MM.1S (cell line): ENCODE measurements around the gene TRDMT1.

Experiments
- DNase-seq: peaks from one replicate; pipeline ENCODE4 v3.0.0-alpha.2; 2015
- H2AFZ ChIP-seq: fragments of 300-600 bp; sonication (generic); 2 replicates; pipeline ENCODE4 v1.6.0; 2016; ENCODE audit warnings: antibody characterized with exemption, low read length
- H3F3A ChIP-seq: fragments of 300-600 bp; sonication (generic); 2 replicates; pipeline ENCODE4 v1.6.1; 2016; ENCODE audit warnings: mild to moderate bottlenecking, antibody characterized with exemption, low read length, moderate library complexity, mixed read lengths; ENCODE audit not compliant: insufficient read depth
- H3K27ac ChIP-seq: fragments of 300-600 bp; sonication (generic); 2 replicates; pipeline ENCODE4 v1.5.1; 2016; ENCODE audit warnings: mild to moderate bottlenecking, low read length
- H3K27me3 ChIP-seq: fragments of 300-600 bp; sonication (generic); replicated peaks from 2 replicates; pipeline ENCODE4 v1.6.0; 2016; ENCODE audit warnings: low read length; ENCODE audit not compliant: insufficient read depth
- H3K36me3 ChIP-seq: fragments of 300-600 bp; sonication (generic); replicated peaks from 2 replicates; pipeline ENCODE4 v1.6.1; 2016; ENCODE audit warnings: mild to moderate bottlenecking, low read length, mixed read lengths; ENCODE audit not compliant: insufficient read depth
- H3K4me1 ChIP-seq: fragments of 300-600 bp; sonication (generic); 2 replicates; pipeline ENCODE4 v1.6.1; 2016; ENCODE audit warnings: low read length, mixed read lengths
- H3K4me2 ChIP-seq: fragments of 300-600 bp; sonication (generic); 2 replicates; pipeline ENCODE4 v1.6.0; 2016; ENCODE audit warnings: low read depth, low read length
- H3K4me3 ChIP-seq: fragments of 300-600 bp; sonication (generic); 2 replicates; pipeline ENCODE4 v1.5.1; 2016; ENCODE audit warnings: low read length, mixed read lengths
- H3K79me2 ChIP-seq: fragments of 300-600 bp; sonication (generic); 2 replicates; pipeline ENCODE4 v1.6.1; 2016; ENCODE audit warnings: mixed run types, low read length, mixed read lengths
- H3K9ac ChIP-seq: fragments of 300-600 bp; sonication (generic); 2 replicates; pipeline ENCODE4 v1.6.1; 2016; ENCODE audit warnings: low read length, mixed read lengths
- H3K9me2 ChIP-seq: fragments of 300-600 bp; sonication (generic); replicated peaks from 2 replicates; pipeline ENCODE4 v1.6.1; 2016; ENCODE audit warnings: mild to moderate bottlenecking, low read length, mixed read lengths; ENCODE audit not compliant: insufficient read depth
- H3K9me3 ChIP-seq: fragments of 300-600 bp; sonication (generic); replicated peaks from 2 replicates; pipeline ENCODE4 v1.6.1; 2016; ENCODE audit warnings: mild to moderate bottlenecking, low read length, mixed read lengths; ENCODE audit not compliant: insufficient read depth
- H4K20me1 ChIP-seq: fragments of 300-600 bp; sonication (generic); 2 replicates; pipeline ENCODE4 v1.6.1; 2016; ENCODE audit warnings: mild to moderate bottlenecking, low read length, moderate library complexity, mixed read lengths; ENCODE audit not compliant: insufficient read depth
- EZH2 ChIP-seq: fragments of 300-600 bp; sonication (generic); optimal IDR thresholded peaks from 2 replicates; pipeline ENCODE3; 2017; ENCODE audit warnings: low read depth, mild to moderate bottlenecking, antibody characterized with exemption, low read length, mixed read lengths
- EZH2phosphoT487 ChIP-seq: fragments of 300-600 bp; sonication (generic); IDR thresholded peaks from 2 replicates; pipeline ENCODE4 v1.6.1; 2018; ENCODE audit warnings: antibody characterized with exemption, low read length
- TF ChIP-seq, protein P1 (sequence below): fragments of 300-600 bp; sonication (generic); IDR thresholded peaks from 2 replicates; pipeline ENCODE4 v1.5.1; 2016; ENCODE audit warnings: antibody characterized with exemption, low read length, mixed read lengths

Gene TRDMT1

DNA sequence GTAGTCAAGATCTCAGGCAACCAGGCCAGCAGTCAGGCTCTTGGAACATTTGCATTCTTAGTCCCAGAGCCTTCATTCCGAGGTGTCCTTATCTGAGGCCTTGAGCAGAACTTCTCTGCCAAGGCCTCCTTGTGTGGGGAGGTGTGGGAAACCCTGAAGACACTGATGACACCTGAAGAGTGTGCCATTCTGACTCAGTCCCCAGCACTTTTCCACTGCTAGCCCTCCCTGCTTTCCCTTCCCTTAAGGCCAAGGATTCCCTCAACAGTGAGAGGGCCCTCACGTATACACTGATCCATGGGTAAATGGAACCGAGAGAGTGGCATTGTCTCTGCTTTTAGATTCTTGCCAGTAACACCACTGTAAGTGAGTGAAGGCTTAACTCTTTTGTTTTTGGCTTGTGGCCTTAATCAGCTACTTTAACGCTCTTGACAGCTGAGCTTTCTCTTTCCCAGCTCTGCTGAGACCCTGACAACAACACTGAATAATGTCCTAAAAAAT, 30.3 kb downstream of the TRDMT1 start:
- Histone ChIP-seq H3K4me2 (no peak overlapping the region), H3K9me2 (no peaks in the 10 kb centered on the region), H3K9me3 (no peaks in the 10 kb centered on the region), H3F3A (no peaks in the 10 kb centered on the region), H3K9ac (no peak overlapping the region), H3K4me3 (no peak overlapping the region), H4K20me1 (no peaks in the 10 kb centered on the region), H3K36me3 (no peaks in the 10 kb centered on the region), H3K4me1 (no peaks in the 10 kb centered on the region), H2AFZ (no peak overlapping the region), H3K27me3 (no peaks in the 10 kb centered on the region), H3K79me2 (no peaks in the 10 kb centered on the region), H3K27ac (no peak overlapping the region)
- TF ChIP-seq EZH2 (no peak), EZH2phosphoT487 (no peak)
- TF ChIP-seq, protein P1, sequence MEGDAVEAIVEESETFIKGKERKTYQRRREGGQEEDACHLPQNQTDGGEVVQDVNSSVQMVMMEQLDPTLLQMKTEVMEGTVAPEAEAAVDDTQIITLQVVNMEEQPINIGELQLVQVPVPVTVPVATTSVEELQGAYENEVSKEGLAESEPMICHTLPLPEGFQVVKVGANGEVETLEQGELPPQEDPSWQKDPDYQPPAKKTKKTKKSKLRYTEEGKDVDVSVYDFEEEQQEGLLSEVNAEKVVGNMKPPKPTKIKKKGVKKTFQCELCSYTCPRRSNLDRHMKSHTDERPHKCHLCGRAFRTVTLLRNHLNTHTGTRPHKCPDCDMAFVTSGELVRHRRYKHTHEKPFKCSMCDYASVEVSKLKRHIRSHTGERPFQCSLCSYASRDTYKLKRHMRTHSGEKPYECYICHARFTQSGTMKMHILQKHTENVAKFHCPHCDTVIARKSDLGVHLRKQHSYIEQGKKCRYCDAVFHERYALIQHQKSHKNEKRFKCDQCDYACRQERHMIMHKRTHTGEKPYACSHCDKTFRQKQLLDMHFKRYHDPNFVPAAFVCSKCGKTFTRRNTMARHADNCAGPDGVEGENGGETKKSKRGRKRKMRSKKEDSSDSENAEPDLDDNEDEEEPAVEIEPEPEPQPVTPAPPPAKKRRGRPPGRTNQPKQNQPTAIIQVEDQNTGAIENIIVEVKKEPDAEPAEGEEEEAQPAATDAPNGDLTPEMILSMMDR, result no peak
- DNase-seq, result no peak

DNA sequence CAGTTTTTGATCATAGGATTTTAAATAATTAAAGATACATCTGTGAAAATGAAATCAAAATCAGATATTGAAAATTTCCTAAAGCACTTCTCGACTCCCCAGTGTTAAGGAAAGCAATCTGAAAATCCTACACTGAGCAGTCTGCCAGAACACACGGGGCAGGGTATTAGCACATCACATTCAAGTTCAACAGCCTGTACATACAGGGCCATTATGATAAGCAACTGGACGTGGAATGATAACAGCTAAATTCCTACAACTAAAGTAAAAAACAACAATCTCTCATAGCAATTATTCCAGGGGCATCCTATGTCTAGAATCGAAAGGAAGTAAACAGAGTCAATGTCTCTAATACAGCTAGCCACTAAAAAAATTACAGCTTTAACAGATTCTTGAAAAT, 31.7 kb downstream of the TRDMT1 start:
- Histone ChIP-seq H3K27me3 (no peaks in the 10 kb centered on the region), H3K4me1 (no peaks in the 10 kb centered on the region), H3K9me2 (no peaks in the 10 kb centered on the region), H3K4me3 (no peak overlapping the region), H2AFZ (no peak overlapping the region), H3K79me2 (no peaks in the 10 kb centered on the region), H3K9me3 (no peaks in the 10 kb centered on the region), H3K36me3 (no peaks in the 10 kb centered on the region), H4K20me1 (no peaks in the 10 kb centered on the region), H3F3A (no peaks in the 10 kb centered on the region), H3K27ac (no peak overlapping the region), H3K9ac (no peak overlapping the region), H3K4me2 (no peak overlapping the region)
- no peak for DNase-seq
- TF ChIP-seq, protein P1, result no peak
- TF ChIP-seq EZH2phosphoT487 (no peak), EZH2 (no peak)

DNA sequence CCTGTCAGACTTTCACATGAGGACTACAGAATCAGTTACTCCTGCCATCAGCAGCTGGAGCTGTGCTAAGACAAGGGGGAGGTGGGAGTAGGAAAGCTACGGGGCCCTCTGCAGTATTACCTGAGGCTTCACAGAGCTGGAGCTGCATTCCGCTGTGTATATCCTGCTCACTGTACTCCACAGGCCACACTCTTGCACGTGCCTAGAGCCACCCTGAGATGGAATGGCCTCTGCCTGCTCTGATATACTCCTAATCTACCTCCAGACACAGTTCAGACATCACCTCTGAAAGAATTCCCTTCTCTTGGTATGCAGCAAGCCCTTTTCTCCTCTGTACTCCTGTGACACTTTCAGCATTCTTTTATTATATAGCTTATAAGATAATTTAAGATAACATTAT, 34.8 kb downstream of the TRDMT1 start:
- TF ChIP-seq EZH2phosphoT487 (no peak), EZH2 (no peak)
- TF ChIP-seq, protein P1, result no peak
- no peaks in the 10 kb centered on the region for H3K36me3 ChIP-seq
- H4K20me1 ChIP-seq, result no peaks in the 10 kb centered on the region
- no peaks in the 10 kb centered on the region for H3K9me3 ChIP-seq
- no peaks in the 10 kb centered on the region for H3K4me1 ChIP-seq
- H3K9ac ChIP-seq, result no peak overlapping the region
- DNase-seq, result no peak
- no peak overlapping the region for H2AFZ ChIP-seq
- H3K27me3 ChIP-seq, result no peaks in the 10 kb centered on the region
- no peak overlapping the region for H3K4me2 ChIP-seq
- H3K9me2 ChIP-seq, result no peaks in the 10 kb centered on the region
- no peaks in the 10 kb centered on the region for H3K79me2 ChIP-seq
- no peak overlapping the region for H3K4me3 ChIP-seq
- no peaks in the 10 kb centered on the region for H3F3A ChIP-seq
- no peak overlapping the region for H3K27ac ChIP-seq
